ENCODE results near the gene GPR137B.

- TF ChIP-seq EZH2 (IDR thresholded peaks at IDR 0.05; ENCODE audit: borderline replicate concordance, insufficient read depth, low read length, poor library complexity, severe bottlenecking) (no peak), CTCF (IDR thresholded peaks at IDR 0.05; ENCODE audit: poor library complexity, severe bottlenecking) (no peak), REST (IDR thresholded peaks at IDR 0.05; ENCODE audit: borderline replicate concordance) (no peak), RAD21 (conservative IDR thresholded peaks at IDR 0.05) (no peak)
Measured at GRCh38 chr1:236211815-236212214, 69.5 kb downstream of the GPR137B start.
